WTC11 (cell line): Measurements from ENCODE around the gene RPTOR.

Experiments
- CTCF ChIP-seq: fragments of 200-600 bp; IDR thresholded peaks from 2 replicates; pipeline ENCODE4 v1.8.0; 2022; ENCODE audit warnings: antibody characterized with exemption
- NR1H2 ChIP-seq: sonication (generic); formaldehyde crosslinking; IDR thresholded peaks from 2 replicates; pipeline ENCODE4 v1.9.0; 2021; ENCODE audit warnings: mild to moderate bottlenecking, moderate library complexity, missing genetic modification reagents
- USF2 ChIP-seq: sonication (generic); formaldehyde crosslinking; IDR thresholded peaks from 2 replicates; pipeline ENCODE4 v1.8.1; 2023; ENCODE audit warnings: mild to moderate bottlenecking, missing genetic modification reagents, moderate library complexity

GRCh38 chr17:80545499-80545826 is 825 bp downstream of the RPTOR start:
- TF ChIP-seq CTCF: no peak
- no peak for TF ChIP-seq NR1H2 (CRISPR knock-in tag)
- TF ChIP-seq USF2 (CRISPR knock-in tag): no peak
